GM12878 (cell line): ENCODE results near the gene CXXC1.

Experiments used
- ATF3 ChIP-seq: IDR thresholded peaks from 2 replicates; pipeline ENCODE4 v1.6.1; 2011; ENCODE audit warnings: low read depth, mild to moderate bottlenecking, low read length, moderate library complexity, borderline replicate concordance; ENCODE audit errors: extremely low read depth
- CTCF ChIP-seq, 3 experiments: IDR thresholded peaks in 2 of 3; conservative IDR thresholded peaks in 1 of 3; 2 replicates each; pipeline ENCODE4 v1.5.1; 2011; ENCODE audit warnings: low read depth in 3 of 3, low read length in 3 of 3, mild to moderate bottlenecking in 3 of 3, control low read depth in 2 of 3, moderate library complexity in 2 of 3, inconsistent platforms in 1 of 3, mixed read lengths in 1 of 3; ENCODE audit not compliant: control insufficient read depth in 2 of 3, insufficient read depth in 1 of 3; ENCODE audit errors: extremely low read depth in 1 of 3
- IKZF1 ChIP-seq: fragments of 450-650 bp; conservative IDR thresholded peaks from 2 replicates; pipeline ENCODE4 v1.6.1; 2017; ENCODE audit warnings: antibody characterized with exemption, mild to moderate bottlenecking
- MEF2A ChIP-seq: IDR thresholded peaks from 2 replicates; pipeline ENCODE4 v1.6.1; 2011; ENCODE audit warnings: low read depth, mild to moderate bottlenecking, low read length, moderate library complexity; ENCODE audit not compliant: insufficient read depth
- MTA3 ChIP-seq: IDR thresholded peaks from 2 replicates; pipeline ENCODE4 v1.6.1; 2012; ENCODE audit warnings: low read length, inconsistent platforms, borderline replicate concordance
- NFXL1 ChIP-seq: fragments of 450-650 bp; IDR thresholded peaks from 2 replicates; pipeline ENCODE4 v1.6.1; 2017; ENCODE audit warnings: antibody characterized with exemption, mild to moderate bottlenecking, borderline replicate concordance
- NFYB ChIP-seq: IDR thresholded peaks from 2 replicates; pipeline ENCODE4 v1.6.1; 2011; ENCODE audit warnings: low read depth, mild to moderate bottlenecking, low read length, improper control_type of control experiment, moderate library complexity; ENCODE audit not compliant: insufficient read depth
- PML ChIP-seq: IDR thresholded peaks from 2 replicates; pipeline ENCODE4 v1.6.1; 2012; ENCODE audit warnings: low read length, inconsistent platforms
- POLR2A ChIP-seq: IDR thresholded peaks from 2 replicates; pipeline ENCODE4 v1.6.1; 2011; ENCODE audit warnings: low read depth, mild to moderate bottlenecking, low read length
- POLR2AphosphoS5 ChIP-seq: IDR thresholded peaks from 2 replicates; pipeline ENCODE4 v1.6.1; 2011; ENCODE audit warnings: mild to moderate bottlenecking, low read length, inconsistent platforms
- WRNIP1 ChIP-seq: IDR thresholded peaks from 2 replicates; pipeline ENCODE4 v1.6.1; 2011; ENCODE audit warnings: low read depth, low read length, improper control_type of control experiment, borderline replicate concordance
- TF ChIP-seq, protein P1 (sequence below): IDR thresholded peaks from 2 replicates; pipeline ENCODE4 v1.6.1; 2012; ENCODE audit warnings: low read depth, low read length, improper control_type of control experiment

DNA sequence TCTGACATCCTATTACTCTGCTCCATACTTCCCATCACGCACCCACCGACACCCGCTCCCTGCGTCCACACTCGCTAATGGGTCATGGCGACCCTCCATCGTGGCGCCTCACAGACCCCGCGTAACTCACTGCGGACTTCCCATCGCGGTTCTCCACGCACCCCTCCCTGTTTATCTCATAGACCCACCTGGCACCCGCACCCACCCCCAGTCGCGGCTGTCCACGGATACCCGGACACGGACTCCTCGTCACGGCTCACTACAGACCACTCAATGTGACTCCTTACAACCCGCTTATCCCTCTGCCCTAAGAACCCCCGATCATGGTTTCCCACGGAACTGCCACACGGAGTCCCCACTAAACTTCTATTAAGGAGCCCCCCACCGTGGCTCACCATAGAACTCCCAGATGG lies 458 bp downstream of the CXXC1 start:
- TF ChIP-seq POLR2AphosphoS5 (no peak), PML (no peak), POLR2A (no peak), NFYB (no peak), CTCF (IDR thresholded peaks at IDR 0.05 in 2 of 3, conservative IDR thresholded peaks at IDR 0.05 in 1 of 3; ENCODE audit: control insufficient read depth in 2 of 3, extremely low read depth in 1 of 3, insufficient read depth in 1 of 3, low read depth in 3 of 3, low read length in 3 of 3) (no peak), IKZF1 (no peak), MTA3 (no peak), NFXL1 (no peak), MEF2A (no peak), WRNIP1 (no peak), ATF3 (no peak)
- TF ChIP-seq, protein P1, sequence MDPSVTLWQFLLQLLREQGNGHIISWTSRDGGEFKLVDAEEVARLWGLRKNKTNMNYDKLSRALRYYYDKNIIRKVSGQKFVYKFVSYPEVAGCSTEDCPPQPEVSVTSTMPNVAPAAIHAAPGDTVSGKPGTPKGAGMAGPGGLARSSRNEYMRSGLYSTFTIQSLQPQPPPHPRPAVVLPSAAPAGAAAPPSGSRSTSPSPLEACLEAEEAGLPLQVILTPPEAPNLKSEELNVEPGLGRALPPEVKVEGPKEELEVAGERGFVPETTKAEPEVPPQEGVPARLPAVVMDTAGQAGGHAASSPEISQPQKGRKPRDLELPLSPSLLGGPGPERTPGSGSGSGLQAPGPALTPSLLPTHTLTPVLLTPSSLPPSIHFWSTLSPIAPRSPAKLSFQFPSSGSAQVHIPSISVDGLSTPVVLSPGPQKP, result no peak
